GM06990 (cell line): ENCODE data around the gene SLC30A5.
A peak's percentile ranks its signal among the peaks of the same experiment; 100 is the strongest.

ENCODE experiments used
- DNase-seq: peaks from one replicate; pipeline ENCODE4 v3.0.0-alpha.2; 2011; ENCODE audit not compliant: insufficient read length; ENCODE audit errors: extremely low read depth
- H3K27me3 ChIP-seq: replicated peaks from 2 replicates; pipeline ENCODE4 v1.6.0; 2011; ENCODE audit warnings: low read length; ENCODE audit not compliant: control insufficient read depth, insufficient read depth
- H3K36me3 ChIP-seq: 2 replicates; pipeline ENCODE4 v1.5.1; 2011; ENCODE audit warnings: low read length; ENCODE audit not compliant: control insufficient read depth, insufficient read depth
- H3K4me3 ChIP-seq: replicated peaks from 2 replicates; pipeline ENCODE4 v1.5.1; 2011; ENCODE audit warnings: low read depth, mild to moderate bottlenecking, control low read depth, low read length
- CTCF ChIP-seq: IDR thresholded peaks from 2 replicates; pipeline ENCODE4 v1.5.1; 2011; ENCODE audit warnings: low read length, control low read depth, mild to moderate bottlenecking, inconsistent platforms; ENCODE audit not compliant: insufficient read depth, poor library complexity, severe bottlenecking

Gene SLC30A5

GRCh38 chr5:69158039-69158438 lies 64.2 kb downstream of the SLC30A5 start:
- no peak for DNase-seq
- no peaks in the 10 kb centered on the region for H3K27me3 ChIP-seq
- no peak overlapping the region for H3K4me3 ChIP-seq
- no peak for TF ChIP-seq CTCF
- H3K36me3 ChIP-seq: no peaks in the 10 kb centered on the region

GRCh38 chr5:69160651-69161050 lies 66.8 kb downstream of the SLC30A5 start:
- no peak for DNase-seq
- H3K27me3 ChIP-seq: no peaks in the 10 kb centered on the region
- no peak for TF ChIP-seq CTCF
- no peak overlapping the region for H3K4me3 ChIP-seq
- H3K36me3 ChIP-seq: no peaks in the 10 kb centered on the region

GRCh38 chr5:69166686-69167492 lies 73.1 kb downstream of the SLC30A5 start, which contains the start of gene CCNB1:
CCNB1 (plus strand) TSS chr5:69167150; CDS start chr5:69167263, 113 bp downstream.
- no peaks in the 10 kb centered on the region for H3K27me3 ChIP-seq
- peak; percentile 16 for TF ChIP-seq CTCF
- H3K4me3 ChIP-seq: peak within 1 kb of the TSS; percentile 93
- DNase-seq: peak; percentile 98
- peaks cover 1% of the 10 kb centered on the region; the same call in 1 of the 2 replicates for H3K36me3 ChIP-seq

GRCh38 chr5:69167493-69167855 lies 73.7 kb downstream of the SLC30A5 start:
- peaks cover 1% of the 10 kb centered on the region; the same call in 1 of the 2 replicates for H3K36me3 ChIP-seq
- no peaks in the 10 kb centered on the region for H3K27me3 ChIP-seq
- no peak for DNase-seq
- H3K4me3 ChIP-seq: peak overlapping the region; percentile 93
- no peak for TF ChIP-seq CTCF

GRCh38 chr5:69167929-69168328 lies 74.1 kb downstream of the SLC30A5 start:
- H3K36me3 ChIP-seq: peaks cover 2% of the 10 kb centered on the region; the same call in 1 of the 2 replicates
- no peak for DNase-seq
- no peak for TF ChIP-seq CTCF
- no peaks in the 10 kb centered on the region for H3K27me3 ChIP-seq
- peak overlapping the region; percentile 93 for H3K4me3 ChIP-seq

GRCh38 chr5:69170495-69170894 lies 76.7 kb downstream of the SLC30A5 start:
- Histone ChIP-seq H3K4me3 (no peak overlapping the region), H3K27me3 (no peaks in the 10 kb centered on the region), H3K36me3 (peaks cover 15% of the 10 kb centered on the region)
- no peak for TF ChIP-seq CTCF
- no peak for DNase-seq
